ENCODE data around the gene QRFP. TPM values are rescaled to one million over a fixed set of nuclear protein-coding genes. Genes with fewer than 3 reads are reported as not detected.

Gene QRFP
- polyA plus RNA-seq, 1 donor from 2014 or later, result not detected

DNA sequence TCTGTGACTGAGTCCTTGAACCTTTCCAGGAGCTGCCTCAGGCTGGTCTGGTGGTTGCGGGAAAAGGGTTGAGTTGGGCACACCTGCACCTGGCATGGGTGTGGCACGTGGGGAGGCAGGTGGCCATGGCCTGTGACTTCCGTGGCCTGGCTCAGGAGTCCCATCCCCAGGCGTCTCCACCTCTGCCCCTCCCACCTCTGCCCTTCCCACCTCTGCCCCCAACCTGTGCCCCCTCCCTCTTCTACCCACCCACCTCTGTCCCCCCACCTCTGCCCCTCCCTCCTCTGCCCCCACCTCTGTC, 1.9 kb upstream of the QRFP start:
- no peaks in the 10 kb centered on the region for H4K20me1 ChIP-seq (ENCODE audit: insufficient read depth)
- H3K9me2 ChIP-seq (ENCODE audit: insufficient read depth, low read length), result no peaks in the 10 kb centered on the region
- no peak overlapping the region for H3K9ac ChIP-seq (ENCODE audit: low read length)
- TF ChIP-seq MXI1 (conservative IDR thresholded peaks at IDR 0.05; ENCODE audit: poor library complexity, severe bottlenecking), result no peak
- no peak for TF ChIP-seq EP300 (conservative IDR thresholded peaks at IDR 0.05; ENCODE audit: poor library complexity, severe bottlenecking)
- no peak for TF ChIP-seq REST (IDR thresholded peaks at IDR 0.05; ENCODE audit: borderline replicate concordance)
- no peak for TF ChIP-seq POLR2AphosphoS5 (IDR thresholded peaks at IDR 0.05)
- TF ChIP-seq RAD21 (conservative IDR thresholded peaks at IDR 0.05), result no peak
- no peak for TF ChIP-seq EZH2 (IDR thresholded peaks at IDR 0.05; ENCODE audit: borderline replicate concordance, insufficient read depth, low read length, poor library complexity, severe bottlenecking)
- TF ChIP-seq TAF1 (IDR thresholded peaks at IDR 0.05; ENCODE audit: low read depth), result no peak
- no peak for TF ChIP-seq CTCF (IDR thresholded peaks at IDR 0.05; ENCODE audit: poor library complexity, severe bottlenecking)
- no peak for TF ChIP-seq SMC3 (conservative IDR thresholded peaks at IDR 0.05; ENCODE audit: poor library complexity)
- H3K9me3 ChIP-seq (ENCODE audit: low read length), result no peaks in the 10 kb centered on the region
- no peak overlapping the region for H3K4me3 ChIP-seq (ENCODE audit: low read length)
- H3K36me3 ChIP-seq (ENCODE audit: insufficient read depth, low read length), result no peaks in the 10 kb centered on the region
- peaks cover 2% of the 10 kb centered on the region for H3F3A ChIP-seq (ENCODE audit: insufficient read depth, low read length, poor library complexity, severe bottlenecking)
- no peaks in the 10 kb centered on the region for H3K79me2 ChIP-seq (replicated peaks; ENCODE audit: insufficient read depth, low read length)
- no peak overlapping the region for H3K4me2 ChIP-seq (ENCODE audit: low read length)
- no peak overlapping the region for H2AFZ ChIP-seq (ENCODE audit: low read depth, low read length)
- no peaks in the 10 kb centered on the region for H3K27me3 ChIP-seq (ENCODE audit: insufficient read depth, low read depth, low read length)
- H3K27ac ChIP-seq (ENCODE audit: low read length), result no peak overlapping the region

- H3K79me2 ChIP-seq (replicated peaks; ENCODE audit: insufficient read depth, low read length), result no peaks in the 10 kb centered on the region
- no peaks in the 10 kb centered on the region for H3K9me3 ChIP-seq (ENCODE audit: low read length)
- H3K36me3 ChIP-seq (ENCODE audit: insufficient read depth, low read length), result no peaks in the 10 kb centered on the region
- H4K20me1 ChIP-seq (ENCODE audit: insufficient read depth), result no peaks in the 10 kb centered on the region
- H3K4me2 ChIP-seq (ENCODE audit: low read length), result no peak overlapping the region
- no peak overlapping the region for H2AFZ ChIP-seq (ENCODE audit: low read depth, low read length)
- H3K27ac ChIP-seq (ENCODE audit: low read length), result no peak overlapping the region
- H3F3A ChIP-seq (ENCODE audit: insufficient read depth, low read length, poor library complexity, severe bottlenecking), result peaks cover 3% of the 10 kb centered on the region
- H3K9ac ChIP-seq (ENCODE audit: low read length), result no peak overlapping the region
- H3K27me3 ChIP-seq (ENCODE audit: insufficient read depth, low read depth, low read length), result no peaks in the 10 kb centered on the region
- H3K4me3 ChIP-seq (ENCODE audit: low read length), result no peak overlapping the region
- H3K9me2 ChIP-seq (ENCODE audit: insufficient read depth, low read length), result no peaks in the 10 kb centered on the region
- no peak for TF ChIP-seq EZH2 (IDR thresholded peaks at IDR 0.05; ENCODE audit: borderline replicate concordance, insufficient read depth, low read length, poor library complexity, severe bottlenecking)
- no peak for TF ChIP-seq TAF1 (IDR thresholded peaks at IDR 0.05; ENCODE audit: low read depth)
- no peak for TF ChIP-seq EP300 (conservative IDR thresholded peaks at IDR 0.05; ENCODE audit: poor library complexity, severe bottlenecking)
- TF ChIP-seq MXI1 (conservative IDR thresholded peaks at IDR 0.05; ENCODE audit: poor library complexity, severe bottlenecking), result no peak
- no peak for TF ChIP-seq POLR2AphosphoS5 (IDR thresholded peaks at IDR 0.05)
- no peak for TF ChIP-seq CTCF (IDR thresholded peaks at IDR 0.05; ENCODE audit: poor library complexity, severe bottlenecking)
Measured at GRCh38 chr9:130897848-130898551, 1.4 kb upstream of the QRFP start.

Measured in neural cell (in vitro differentiated cells).